SK-N-SH (cell line): ENCODE results near the gene MTREX.

Source experiments
- EP300 ChIP-seq, 2 experiments: IDR thresholded peaks; 2 replicates each; pipeline versions ENCODE4 v1.4.0 to v1.6.1; 2012; ENCODE audit warnings: borderline replicate concordance in 1 of 2, low read depth in 1 of 2, low read length in 1 of 2
- EZH2phosphoT487 ChIP-seq: fragments of 200-600 bp; sonication (generic); IDR thresholded peaks from 2 replicates; pipeline ENCODE4 v1.6.1; 2017; ENCODE audit warnings: low read depth, mixed run types, mild to moderate bottlenecking, antibody characterized with exemption, moderate library complexity, borderline replicate concordance
- NRF1 ChIP-seq: IDR thresholded peaks from 2 replicates; pipeline ENCODE4 v1.6.1; 2012; ENCODE audit warnings: low read depth, mild to moderate bottlenecking, low read length
- RAD21 ChIP-seq: IDR thresholded peaks from 2 replicates; pipeline ENCODE4 v1.6.1; 2012; ENCODE audit warnings: mild to moderate bottlenecking, low read length
- RFX5 ChIP-seq: IDR thresholded peaks from 2 replicates; pipeline ENCODE4 v1.6.1; 2012; ENCODE audit warnings: mild to moderate bottlenecking, improper control_type of control experiment, low read length
- SMC3 ChIP-seq: IDR thresholded peaks from 2 replicates; pipeline ENCODE4 v1.6.1; 2012; ENCODE audit warnings: low read depth, low read length, improper control_type of control experiment
- YY1 ChIP-seq: IDR thresholded peaks from 2 replicates; pipeline ENCODE4 v1.4.0; 2012; ENCODE audit warnings: low read depth, mild to moderate bottlenecking
- TF ChIP-seq, protein P1 (sequence below): fragments of 200-600 bp; sonication (generic); IDR thresholded peaks from 2 replicates; pipeline ENCODE4 v1.6.1; 2017; ENCODE audit warnings: antibody characterized with exemption, mild to moderate bottlenecking, moderate library complexity
- TF ChIP-seq, protein P2 (sequence below): fragments of 150-350 bp; IDR thresholded peaks from 2 replicates; pipeline ENCODE4 v1.6.1; 2016; ENCODE audit warnings: mild to moderate bottlenecking, low read depth, low read length

DNA sequence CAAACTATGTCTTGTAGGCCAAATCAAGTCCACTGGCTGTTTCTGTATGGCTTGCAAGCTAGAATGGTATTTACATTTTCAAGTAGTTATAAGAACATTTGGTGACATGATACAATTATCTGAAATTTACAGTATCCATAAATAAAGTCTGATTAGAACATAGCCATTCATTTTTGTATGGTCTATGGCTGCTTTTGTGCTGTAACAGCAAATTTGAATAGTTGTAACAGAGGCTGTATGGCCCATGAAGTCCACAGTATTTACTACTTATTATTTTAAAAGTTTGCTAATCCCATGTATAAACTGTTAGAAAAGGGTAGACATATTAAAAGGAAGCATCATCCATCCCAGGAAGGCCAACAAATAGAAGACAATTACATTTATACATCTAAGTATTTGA, 18.0 kb upstream of the MTREX start:
- no peak for TF ChIP-seq EP300 (IDR thresholded peaks at IDR 0.05; ENCODE audit: borderline replicate concordance in 1 of 2, low read depth in 1 of 2, low read length in 1 of 2)
- TF ChIP-seq RFX5: no peak
- no peak for TF ChIP-seq YY1
- TF ChIP-seq, protein P1, sequence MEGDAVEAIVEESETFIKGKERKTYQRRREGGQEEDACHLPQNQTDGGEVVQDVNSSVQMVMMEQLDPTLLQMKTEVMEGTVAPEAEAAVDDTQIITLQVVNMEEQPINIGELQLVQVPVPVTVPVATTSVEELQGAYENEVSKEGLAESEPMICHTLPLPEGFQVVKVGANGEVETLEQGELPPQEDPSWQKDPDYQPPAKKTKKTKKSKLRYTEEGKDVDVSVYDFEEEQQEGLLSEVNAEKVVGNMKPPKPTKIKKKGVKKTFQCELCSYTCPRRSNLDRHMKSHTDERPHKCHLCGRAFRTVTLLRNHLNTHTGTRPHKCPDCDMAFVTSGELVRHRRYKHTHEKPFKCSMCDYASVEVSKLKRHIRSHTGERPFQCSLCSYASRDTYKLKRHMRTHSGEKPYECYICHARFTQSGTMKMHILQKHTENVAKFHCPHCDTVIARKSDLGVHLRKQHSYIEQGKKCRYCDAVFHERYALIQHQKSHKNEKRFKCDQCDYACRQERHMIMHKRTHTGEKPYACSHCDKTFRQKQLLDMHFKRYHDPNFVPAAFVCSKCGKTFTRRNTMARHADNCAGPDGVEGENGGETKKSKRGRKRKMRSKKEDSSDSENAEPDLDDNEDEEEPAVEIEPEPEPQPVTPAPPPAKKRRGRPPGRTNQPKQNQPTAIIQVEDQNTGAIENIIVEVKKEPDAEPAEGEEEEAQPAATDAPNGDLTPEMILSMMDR: no peak
- TF ChIP-seq, protein P2, sequence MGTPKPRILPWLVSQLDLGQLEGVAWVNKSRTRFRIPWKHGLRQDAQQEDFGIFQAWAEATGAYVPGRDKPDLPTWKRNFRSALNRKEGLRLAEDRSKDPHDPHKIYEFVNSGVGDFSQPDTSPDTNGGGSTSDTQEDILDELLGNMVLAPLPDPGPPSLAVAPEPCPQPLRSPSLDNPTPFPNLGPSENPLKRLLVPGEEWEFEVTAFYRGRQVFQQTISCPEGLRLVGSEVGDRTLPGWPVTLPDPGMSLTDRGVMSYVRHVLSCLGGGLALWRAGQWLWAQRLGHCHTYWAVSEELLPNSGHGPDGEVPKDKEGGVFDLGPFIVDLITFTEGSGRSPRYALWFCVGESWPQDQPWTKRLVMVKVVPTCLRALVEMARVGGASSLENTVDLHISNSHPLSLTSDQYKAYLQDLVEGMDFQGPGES: no peak
- no peak for TF ChIP-seq SMC3
- no peak for TF ChIP-seq RAD21
- TF ChIP-seq EZH2phosphoT487: no peak
- TF ChIP-seq NRF1: no peak
